ENCODE results near the gene ACAP3.

- no peak for TF ChIP-seq SP1 (IDR thresholded peaks at IDR 0.05)
- TF ChIP-seq SUZ12 (IDR thresholded peaks at IDR 0.05): no peak
- TF ChIP-seq ARNT (IDR thresholded peaks at IDR 0.05): no peak
- no peak for TF ChIP-seq FOXK2 (IDR thresholded peaks at IDR 0.05)
- TF ChIP-seq NFRKB (IDR thresholded peaks at IDR 0.05): no peak
- no peak for TF ChIP-seq BHLHE40 (IDR thresholded peaks at IDR 0.05; ENCODE audit: borderline replicate concordance)
Observed at GRCh38 chr1:1246577-1247340, 61.0 kb downstream of the ACAP3 start, which contains the start of gene C1QTNF12.

All from HEK293T (cell line).